IMR-90 (cell line): ENCODE measurements around the gene COPS9.

Experiments used
- BHLHE40 ChIP-seq: fragments of 150-350 bp; IDR thresholded peaks from 2 replicates; pipeline ENCODE4 v1.6.1; 2016; ENCODE audit warnings: mild to moderate bottlenecking, low read depth, low read length
- CEBPB ChIP-seq: IDR thresholded peaks from 2 replicates; pipeline ENCODE4 v1.6.1; 2012; ENCODE audit warnings: low read depth, low read length, improper control_type of control experiment
- CTCF ChIP-seq: conservative IDR thresholded peaks from 2 replicates; pipeline ENCODE4 v1.5.1; 2012; ENCODE audit warnings: mild to moderate bottlenecking, low read depth, low read length, improper control_type of control experiment
- MAFK ChIP-seq: IDR thresholded peaks from 2 replicates; pipeline ENCODE4 v1.6.1; 2012; ENCODE audit warnings: low read depth, low read length, improper control_type of control experiment
- MAZ ChIP-seq: IDR thresholded peaks from 2 replicates; pipeline ENCODE4 v1.6.1; 2012; ENCODE audit warnings: low read depth, mild to moderate bottlenecking, low read length, improper control_type of control experiment, moderate library complexity, borderline replicate concordance
- MXI1 ChIP-seq: IDR thresholded peaks from 2 replicates; pipeline ENCODE4 v1.6.1; 2012; ENCODE audit warnings: low read depth, mild to moderate bottlenecking, low read length, moderate library complexity, borderline replicate concordance
- NFE2L2 ChIP-seq: fragments of 150-350 bp; IDR thresholded peaks from 2 replicates; pipeline ENCODE4 v1.6.1; 2016; ENCODE audit warnings: low read depth, mild to moderate bottlenecking, low read length
- POLR2A ChIP-seq: IDR thresholded peaks from 2 replicates; pipeline ENCODE4 v1.6.1; 2012; ENCODE audit warnings: mild to moderate bottlenecking, low read depth, low read length
- RAD21 ChIP-seq: IDR thresholded peaks from 2 replicates; pipeline ENCODE4 v1.6.1; 2012; ENCODE audit warnings: low read length, improper control_type of control experiment
- RCOR1 ChIP-seq: IDR thresholded peaks from 2 replicates; pipeline ENCODE4 v1.6.1; 2012; ENCODE audit warnings: mild to moderate bottlenecking, low read length, improper control_type of control experiment; ENCODE audit not compliant: insufficient replicate concordance
- RFX5 ChIP-seq: IDR thresholded peaks from 2 replicates; pipeline ENCODE4 v1.8.0; 2012; ENCODE audit warnings: low read depth, mild to moderate bottlenecking, low read length, moderate library complexity
- SMC3 ChIP-seq: fragments of 150-350 bp; IDR thresholded peaks from 2 replicates; pipeline ENCODE4 v1.6.1; 2016; ENCODE audit warnings: low read depth, mild to moderate bottlenecking, antibody characterized with exemption, low read length, moderate library complexity
- TF ChIP-seq, protein P1 (sequence below): fragments of 150-350 bp; IDR thresholded peaks from 2 replicates; pipeline ENCODE4 v1.6.1; 2016; ENCODE audit warnings: low read depth, mild to moderate bottlenecking, low read length, moderate library complexity, borderline replicate concordance
- TF ChIP-seq, protein P2 (sequence below): fragments of 150-350 bp; IDR thresholded peaks from 2 replicates; pipeline ENCODE4 v1.6.1; 2017; ENCODE audit warnings: mild to moderate bottlenecking, antibody characterized with exemption, low read length, low read depth

GRCh38 chr2:240089306-240089705, 46.8 kb downstream of the COPS9 start:
- TF ChIP-seq CTCF (no peak), RAD21 (no peak), RFX5 (no peak), POLR2A (no peak), BHLHE40 (no peak), RCOR1 (no peak), NFE2L2 (no peak), MAZ (no peak), CEBPB (no peak), MXI1 (no peak), MAFK (no peak), SMC3 (no peak)
- TF ChIP-seq, protein P1, sequence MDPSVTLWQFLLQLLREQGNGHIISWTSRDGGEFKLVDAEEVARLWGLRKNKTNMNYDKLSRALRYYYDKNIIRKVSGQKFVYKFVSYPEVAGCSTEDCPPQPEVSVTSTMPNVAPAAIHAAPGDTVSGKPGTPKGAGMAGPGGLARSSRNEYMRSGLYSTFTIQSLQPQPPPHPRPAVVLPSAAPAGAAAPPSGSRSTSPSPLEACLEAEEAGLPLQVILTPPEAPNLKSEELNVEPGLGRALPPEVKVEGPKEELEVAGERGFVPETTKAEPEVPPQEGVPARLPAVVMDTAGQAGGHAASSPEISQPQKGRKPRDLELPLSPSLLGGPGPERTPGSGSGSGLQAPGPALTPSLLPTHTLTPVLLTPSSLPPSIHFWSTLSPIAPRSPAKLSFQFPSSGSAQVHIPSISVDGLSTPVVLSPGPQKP = no peak
- TF ChIP-seq, protein P2, sequence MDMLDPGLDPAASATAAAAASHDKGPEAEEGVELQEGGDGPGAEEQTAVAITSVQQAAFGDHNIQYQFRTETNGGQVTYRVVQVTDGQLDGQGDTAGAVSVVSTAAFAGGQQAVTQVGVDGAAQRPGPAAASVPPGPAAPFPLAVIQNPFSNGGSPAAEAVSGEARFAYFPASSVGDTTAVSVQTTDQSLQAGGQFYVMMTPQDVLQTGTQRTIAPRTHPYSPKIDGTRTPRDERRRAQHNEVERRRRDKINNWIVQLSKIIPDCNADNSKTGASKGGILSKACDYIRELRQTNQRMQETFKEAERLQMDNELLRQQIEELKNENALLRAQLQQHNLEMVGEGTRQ = no peak
